Fibroblast of lung (primary cell): ENCODE measurements around the gene PGA4. TPM values are rescaled to one million over a fixed set of nuclear protein-coding genes. Genes with fewer than 3 reads are reported as not detected.

ENCODE experiments used
- DNase-seq, 2 donors: peaks; one replicate each; pipeline versions ENCODE4 v3.0.0 to v3.0.0-alpha.2; 2010; ENCODE audit warnings: low read depth in 2 of 2
- H2AFZ ChIP-seq: 2 replicates; pipeline ENCODE4 v1.5.1; 2012; ENCODE audit warnings: low read length, control low read depth, inconsistent platforms
- H3K27ac ChIP-seq: 2 replicates; pipeline ENCODE4 v1.5.1; 2011; ENCODE audit warnings: low read length, control low read depth; ENCODE audit not compliant: insufficient read depth
- H3K27me3 ChIP-seq: 2 replicates; pipeline ENCODE4 v1.5.1; 2011; ENCODE audit warnings: mild to moderate bottlenecking, low read length; ENCODE audit not compliant: control insufficient read depth, insufficient read depth
- H3K36me3 ChIP-seq: 2 replicates; pipeline ENCODE4 v1.5.1; 2011; ENCODE audit warnings: low read length; ENCODE audit not compliant: control insufficient read depth, insufficient read depth
- H3K4me1 ChIP-seq: 2 replicates; pipeline ENCODE4 v1.5.1; 2011; ENCODE audit warnings: low read length; ENCODE audit not compliant: control insufficient read depth, insufficient read depth; ENCODE audit errors: extremely low read depth
- H3K4me2 ChIP-seq: 2 replicates; pipeline ENCODE4 v1.5.1; 2011; ENCODE audit warnings: low read length, control low read depth; ENCODE audit not compliant: insufficient read depth; ENCODE audit errors: extremely low read depth
- H3K4me3 ChIP-seq, 4 experiments: fragments of 200-600 bp in 1 of 4; sonication (generic) in 1 of 4; replicated peaks in 1 of 4; 2 replicates each; pipeline ENCODE4 v1.5.1; 2011 to 2016; ENCODE audit warnings: low read length in 4 of 4, low read depth in 3 of 4, mild to moderate bottlenecking in 3 of 4, control low read depth in 2 of 4, inconsistent platforms in 1 of 4, mixed read lengths in 1 of 4; ENCODE audit not compliant: insufficient read depth in 1 of 4; ENCODE audit errors: control extremely low read depth in 1 of 4
- H3K79me2 ChIP-seq: 2 replicates; pipeline ENCODE4 v1.5.1; 2012; ENCODE audit warnings: mild to moderate bottlenecking, low read length, inconsistent platforms; ENCODE audit not compliant: control insufficient read depth, insufficient read depth
- H3K9ac ChIP-seq: 2 replicates; pipeline ENCODE4 v1.5.1; 2011; ENCODE audit warnings: mild to moderate bottlenecking, low read length, control low read depth; ENCODE audit not compliant: insufficient read depth
- H3K9me3 ChIP-seq: 2 replicates; pipeline ENCODE4 v1.5.1; 2012; ENCODE audit warnings: low read depth, low read length; ENCODE audit not compliant: control insufficient read depth, insufficient read depth
- H4K20me1 ChIP-seq: 2 replicates; pipeline ENCODE4 v1.5.1; 2011; ENCODE audit warnings: low read length; ENCODE audit not compliant: control insufficient read depth, insufficient read depth; ENCODE audit errors: extremely low read depth
- EZH2 ChIP-seq: IDR thresholded peaks from 2 replicates; pipeline ENCODE4 v1.5.1; 2012; ENCODE audit warnings: low read length, control low read depth, mild to moderate bottlenecking; ENCODE audit errors: missing control alignments
- polyA plus RNA-seq, 2 donors: library from polyadenylated mRNA; depleted of rRNA in 1 of 2; stranded (reverse) in 1 of 2; unstranded in 1 of 2; fragments of >200 nt; gene quantifications; 2 replicates each; pipeline ENCODE4 v1.2.1, GENCODE V29; 2011 to 2012; ENCODE audit warnings: missing spikeins in 1 of 2
- total RNA-seq: library from RNA; depleted of rRNA; stranded (reverse); fragments of >200 nt; gene quantifications from 2 replicates; pipeline ENCODE4 v1.2.1, GENCODE V29; 2014
- TF ChIP-seq, protein P1 (sequence below), 2 donors: IDR thresholded peaks in 1 of 2; conservative IDR thresholded peaks in 1 of 2; 1 replicate in 1 of 2; 2 replicates in 1 of 2; pipeline ENCODE4 v1.5.1; 2011 to 2012; ENCODE audit warnings: low read length in 2 of 2, control low read depth in 1 of 2, inconsistent platforms in 1 of 2, low read depth in 1 of 2, mild to moderate bottlenecking in 1 of 2

Gene PGA4
- total and polyA plus RNA-seq, 2 donors (not counting 1 experiment from before 2014, with no cell fraction given), result 0.28 to 2.3 TPM

DNA sequence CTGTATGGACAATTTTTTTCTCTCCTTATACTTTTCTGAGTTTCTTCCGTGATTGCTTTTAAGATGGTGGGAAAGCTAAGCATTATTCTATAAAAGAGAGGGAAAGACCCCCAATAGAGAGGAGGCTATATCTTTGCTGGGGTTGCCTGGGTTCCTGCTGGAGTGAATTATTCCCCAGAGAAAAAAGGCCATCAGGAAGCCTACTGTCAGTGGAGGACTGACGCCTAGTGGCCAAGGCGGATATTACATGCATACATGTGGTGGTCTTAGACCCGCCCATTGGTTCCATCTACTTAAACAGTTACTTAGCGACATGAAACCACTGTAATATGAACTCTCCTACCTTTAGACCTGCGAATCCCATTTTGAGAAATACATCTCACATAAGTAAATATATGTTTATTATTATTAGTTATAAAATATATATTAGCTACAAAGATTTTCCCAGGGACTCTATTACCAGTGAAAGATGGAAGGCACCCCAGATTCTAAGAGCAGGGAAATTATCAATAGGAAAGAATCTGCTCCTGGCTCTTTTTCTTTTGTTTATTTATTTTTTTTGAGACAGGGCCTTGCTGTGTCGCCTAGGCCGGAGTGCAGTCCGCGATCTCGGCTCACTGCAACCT, 34.5 kb upstream of the PGA4 start:
- TF ChIP-seq, protein P1, sequence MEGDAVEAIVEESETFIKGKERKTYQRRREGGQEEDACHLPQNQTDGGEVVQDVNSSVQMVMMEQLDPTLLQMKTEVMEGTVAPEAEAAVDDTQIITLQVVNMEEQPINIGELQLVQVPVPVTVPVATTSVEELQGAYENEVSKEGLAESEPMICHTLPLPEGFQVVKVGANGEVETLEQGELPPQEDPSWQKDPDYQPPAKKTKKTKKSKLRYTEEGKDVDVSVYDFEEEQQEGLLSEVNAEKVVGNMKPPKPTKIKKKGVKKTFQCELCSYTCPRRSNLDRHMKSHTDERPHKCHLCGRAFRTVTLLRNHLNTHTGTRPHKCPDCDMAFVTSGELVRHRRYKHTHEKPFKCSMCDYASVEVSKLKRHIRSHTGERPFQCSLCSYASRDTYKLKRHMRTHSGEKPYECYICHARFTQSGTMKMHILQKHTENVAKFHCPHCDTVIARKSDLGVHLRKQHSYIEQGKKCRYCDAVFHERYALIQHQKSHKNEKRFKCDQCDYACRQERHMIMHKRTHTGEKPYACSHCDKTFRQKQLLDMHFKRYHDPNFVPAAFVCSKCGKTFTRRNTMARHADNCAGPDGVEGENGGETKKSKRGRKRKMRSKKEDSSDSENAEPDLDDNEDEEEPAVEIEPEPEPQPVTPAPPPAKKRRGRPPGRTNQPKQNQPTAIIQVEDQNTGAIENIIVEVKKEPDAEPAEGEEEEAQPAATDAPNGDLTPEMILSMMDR (conservative IDR thresholded peaks at IDR 0.05 in 1 of 2, IDR thresholded peaks at IDR 0.05 in 1 of 2; ENCODE audit: low read depth in 1 of 2, low read length in 2 of 2), result peak; percentile 98
- TF ChIP-seq EZH2, result no peak
- Histone ChIP-seq H2AFZ (no peak overlapping the region), H3K27ac (no peak overlapping the region), H3K9me3 (no peaks in the 10 kb centered on the region), H3K9ac (no peak overlapping the region), H3K4me2 (no peak overlapping the region), H4K20me1 (no peaks in the 10 kb centered on the region), H3K79me2 (no peaks in the 10 kb centered on the region), H3K36me3 (no peaks in the 10 kb centered on the region), H3K4me3 (no peak overlapping the region), H3K4me1 (no peaks in the 10 kb centered on the region), H3K27me3 (no peaks in the 10 kb centered on the region)
- DNase-seq, result peak; percentile 65 to 81

DNA sequence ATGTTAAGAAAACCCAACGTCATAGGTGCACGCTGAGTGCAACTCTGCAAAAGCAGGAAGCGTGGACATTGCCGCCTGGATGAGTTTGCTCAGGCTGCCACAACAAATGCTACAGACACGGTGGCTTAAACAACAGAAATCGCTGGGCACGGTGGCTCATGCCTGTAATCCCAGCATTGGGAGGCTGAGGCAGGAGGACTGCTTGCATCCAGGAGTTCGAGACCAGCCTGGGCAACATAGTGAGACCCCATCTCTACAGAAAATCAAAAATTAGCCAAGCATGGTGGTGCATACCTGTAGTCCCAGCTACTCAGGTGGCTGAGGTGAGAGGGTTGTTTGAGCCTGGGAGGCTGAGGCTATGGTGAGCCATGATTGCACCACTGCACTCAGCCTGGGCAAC, 32.2 kb upstream of the PGA4 start:
- no peak overlapping the region for H3K27ac ChIP-seq
- H3K79me2 ChIP-seq, result no peaks in the 10 kb centered on the region
- no peaks in the 10 kb centered on the region for H3K4me1 ChIP-seq
- TF ChIP-seq, protein P1 (conservative IDR thresholded peaks at IDR 0.05 in 1 of 2, IDR thresholded peaks at IDR 0.05 in 1 of 2; ENCODE audit: low read depth in 1 of 2, low read length in 2 of 2), result no peak
- TF ChIP-seq EZH2, result no peak
- no peaks in the 10 kb centered on the region for H3K36me3 ChIP-seq
- H3K9me3 ChIP-seq, result no peaks in the 10 kb centered on the region
- H4K20me1 ChIP-seq, result no peaks in the 10 kb centered on the region
- no peak for DNase-seq
- no peak overlapping the region for H2AFZ ChIP-seq
- no peaks in the 10 kb centered on the region for H3K27me3 ChIP-seq
- no peak overlapping the region for H3K4me2 ChIP-seq
- H3K9ac ChIP-seq, result no peak overlapping the region
- no peak overlapping the region for H3K4me3 ChIP-seq

DNA sequence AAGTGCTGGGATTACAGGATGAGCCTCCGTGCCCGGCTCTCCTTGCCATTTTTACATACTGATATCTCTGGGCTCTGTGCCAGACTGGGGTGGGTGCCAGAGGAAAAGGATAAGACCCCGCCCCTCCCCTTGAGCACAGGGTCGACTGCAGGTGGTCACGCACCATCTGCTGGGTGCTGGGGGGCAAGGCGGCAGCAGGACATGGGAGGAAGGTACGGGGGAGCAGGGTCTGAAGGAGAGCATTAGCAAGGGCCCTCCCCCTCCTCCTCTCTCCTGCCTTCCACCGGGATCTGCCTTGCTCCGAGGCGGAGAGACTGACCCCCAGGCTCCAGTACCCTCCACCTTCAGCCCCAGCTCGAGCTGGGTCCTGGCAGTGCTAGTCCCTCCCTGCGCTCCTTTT, 28.6 kb upstream of the PGA4 start:
- Histone ChIP-seq H3K4me1 (no peaks in the 10 kb centered on the region), H3K27ac (no peak overlapping the region), H3K27me3 (no peaks in the 10 kb centered on the region), H3K9me3 (no peaks in the 10 kb centered on the region), H3K4me2 (no peak overlapping the region), H3K36me3 (no peaks in the 10 kb centered on the region), H4K20me1 (no peaks in the 10 kb centered on the region), H2AFZ (no peak overlapping the region), H3K9ac (no peak overlapping the region), H3K4me3 (no peak overlapping the region), H3K79me2 (no peaks in the 10 kb centered on the region)
- TF ChIP-seq, protein P1 (conservative IDR thresholded peaks at IDR 0.05 in 1 of 2, IDR thresholded peaks at IDR 0.05 in 1 of 2; ENCODE audit: low read depth in 1 of 2, low read length in 2 of 2), result no peak
- no peak for TF ChIP-seq EZH2
- DNase-seq, result no peak
